Measurements from ENCODE around the gene MANEAL.
"Not testable (repeated sequence)": the region's sequence is repeated elsewhere in the genome, so short reads cannot be mapped to it uniquely, and the experiment has no call there.

The MANEAL gene, protein sequence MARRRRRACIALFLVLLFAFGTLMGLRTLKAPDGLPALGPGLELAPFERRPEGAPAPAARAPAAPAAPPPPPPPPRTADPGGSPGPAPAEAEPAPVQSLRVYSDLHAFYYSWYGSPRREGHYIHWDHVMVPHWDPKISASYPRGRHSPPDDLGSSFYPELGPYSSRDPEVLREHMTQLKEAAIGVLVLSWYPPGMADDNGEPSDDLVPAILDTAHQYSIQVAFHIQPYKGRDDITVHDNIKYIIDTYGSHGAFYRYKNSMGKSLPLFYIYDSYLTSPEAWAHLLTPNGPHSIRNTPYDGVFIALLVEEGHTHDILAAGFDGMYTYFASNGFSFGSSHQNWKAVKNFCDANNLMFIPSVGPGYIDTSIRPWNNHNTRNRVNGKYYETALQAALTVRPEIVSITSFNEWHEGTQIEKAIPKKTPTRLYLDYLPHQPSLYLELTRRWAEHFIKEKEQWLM

DNA sequence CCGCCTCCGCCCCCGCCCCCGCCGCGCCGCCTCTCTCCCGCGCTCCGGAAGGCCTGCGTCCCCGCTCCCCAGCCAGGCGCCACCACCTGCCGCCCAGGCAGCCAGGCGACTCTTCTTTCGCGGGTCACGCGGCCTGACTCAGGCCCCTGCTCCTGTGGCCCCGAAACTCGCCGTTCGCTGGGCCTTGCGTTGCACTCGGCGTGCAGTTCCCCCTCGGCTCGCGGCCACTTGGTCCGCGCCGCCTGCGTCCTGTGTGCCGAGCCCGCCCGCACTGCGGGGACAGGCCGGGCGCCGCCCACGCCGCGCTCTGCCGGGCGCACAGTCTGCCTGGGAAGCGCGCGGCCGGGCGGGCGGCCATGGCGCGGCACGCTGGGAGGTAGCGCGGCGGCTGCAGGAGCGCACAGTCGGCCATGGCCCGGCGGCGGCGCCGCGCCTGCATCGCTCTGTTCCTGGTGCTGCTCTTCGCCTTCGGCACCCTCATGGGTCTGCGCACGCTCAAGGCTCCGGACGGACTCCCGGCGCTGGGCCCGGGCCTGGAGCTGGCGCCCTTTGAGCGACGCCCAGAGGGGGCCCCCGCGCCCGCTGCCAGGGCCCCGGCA lies at the start of gene MANEAL:
TSS of gene MANEAL (plus strand) at position 75 of the 599 bp plus-strand sequence. CDS start at position 411, 336 bp downstream.
- peak; percentile 20 for DNase-seq (ENCODE audit: low spot score)

DNA sequence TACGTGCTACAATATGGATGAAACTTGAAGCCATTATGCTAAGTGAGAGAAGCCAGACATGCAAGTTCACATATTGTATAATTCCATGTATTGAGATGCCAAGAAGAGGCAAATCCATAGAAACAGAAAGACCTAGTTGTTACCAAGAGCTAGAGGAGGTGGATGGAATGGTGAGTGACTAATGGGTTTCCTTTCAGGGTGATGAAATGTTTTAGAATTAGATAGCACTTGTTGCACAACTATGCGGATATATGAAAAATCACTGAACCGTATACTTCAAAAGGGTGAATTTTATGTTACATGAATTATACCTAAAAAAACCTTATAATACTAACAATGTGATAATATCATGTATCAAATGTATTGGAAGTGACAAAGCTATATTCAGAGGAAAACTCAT lies 46.8 kb upstream of the MANEAL start:
- DNase-seq (ENCODE audit: low spot score), result no peak

DNA sequence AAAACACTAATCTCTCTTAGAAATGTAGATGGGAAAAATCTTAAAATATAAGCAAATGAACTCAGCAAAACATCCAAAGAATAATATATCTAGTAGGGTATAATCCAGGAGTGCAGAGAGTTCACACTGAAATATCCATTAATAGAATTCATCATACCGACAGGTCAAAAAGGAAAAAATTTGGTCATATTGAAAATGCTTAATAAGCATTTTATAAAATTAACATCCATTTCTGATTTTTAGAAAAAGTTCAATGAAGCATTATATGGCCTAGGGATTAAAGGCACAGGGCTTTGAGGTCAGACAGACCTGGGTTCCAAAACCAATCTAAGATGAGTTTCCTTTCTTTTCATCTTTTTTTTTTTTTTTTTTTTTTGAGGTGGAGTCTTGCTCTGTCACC lies 45.1 kb upstream of the MANEAL start:
- no peak for DNase-seq (ENCODE audit: low spot score)

DNA sequence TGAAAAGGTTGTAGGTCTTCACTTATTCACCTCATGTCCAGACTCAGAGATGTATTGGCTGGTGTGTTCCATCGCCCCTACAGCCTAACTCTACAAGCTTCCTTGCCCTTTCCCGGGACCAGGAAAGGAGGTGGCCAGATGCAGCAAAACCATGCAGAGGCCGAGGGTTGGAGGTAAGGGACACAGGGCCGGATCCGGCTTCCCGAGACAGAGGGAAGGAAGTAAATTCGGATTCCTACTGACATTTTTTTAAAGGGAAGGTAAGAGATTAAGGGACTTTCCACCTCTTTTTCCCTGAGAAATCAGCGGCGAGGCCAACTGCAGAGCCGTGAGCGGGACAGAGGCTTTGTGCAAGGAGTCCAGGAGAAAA lies 41.4 kb upstream of the MANEAL start:
- no peak for DNase-seq (ENCODE audit: low spot score)

DNA sequence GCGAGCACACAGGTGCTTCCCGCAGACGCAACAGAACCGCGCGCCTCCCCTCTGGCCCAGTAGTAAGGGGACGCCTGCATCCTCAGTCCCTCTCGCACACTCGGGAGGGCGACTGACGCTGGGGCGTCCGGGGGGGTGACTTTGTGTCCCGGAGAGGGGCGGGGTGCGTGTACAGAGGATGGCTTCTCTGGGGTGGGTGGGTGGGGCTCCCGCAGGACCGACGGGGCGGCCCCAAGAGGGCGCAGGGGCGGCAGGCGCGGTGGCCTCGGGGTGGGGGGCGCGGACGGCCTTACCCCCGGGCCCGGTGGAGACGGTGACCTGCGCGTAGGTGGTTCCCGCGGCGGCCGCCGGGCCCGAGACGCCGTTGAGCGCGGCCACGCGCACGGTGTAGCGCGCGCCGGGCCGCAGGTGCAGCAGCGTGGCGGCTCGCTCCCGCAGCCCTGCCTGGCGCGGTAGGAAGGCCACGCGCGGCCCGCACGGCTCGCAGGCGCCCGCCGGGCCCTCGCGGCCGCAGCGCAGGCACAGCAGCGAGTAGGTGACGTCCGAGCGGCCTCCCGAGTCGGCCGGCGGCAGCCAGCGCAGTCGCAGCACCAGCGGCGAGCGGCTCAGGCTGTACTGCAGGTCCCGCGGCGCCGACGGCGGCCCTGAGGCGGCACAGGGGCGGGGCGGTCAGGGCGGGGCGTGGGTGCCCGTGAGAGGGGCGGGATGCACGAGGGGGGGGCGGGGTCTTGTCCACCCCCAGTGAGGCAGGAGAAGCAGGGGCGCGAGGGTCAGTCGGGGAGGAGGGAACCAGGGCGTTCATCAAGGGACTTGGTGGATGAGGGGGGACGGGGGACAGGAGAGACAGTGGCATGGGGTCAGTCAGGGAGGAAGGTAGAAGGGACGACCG lies 40.8 kb upstream of the MANEAL start:
- no peak for DNase-seq (ENCODE audit: low spot score)

DNA sequence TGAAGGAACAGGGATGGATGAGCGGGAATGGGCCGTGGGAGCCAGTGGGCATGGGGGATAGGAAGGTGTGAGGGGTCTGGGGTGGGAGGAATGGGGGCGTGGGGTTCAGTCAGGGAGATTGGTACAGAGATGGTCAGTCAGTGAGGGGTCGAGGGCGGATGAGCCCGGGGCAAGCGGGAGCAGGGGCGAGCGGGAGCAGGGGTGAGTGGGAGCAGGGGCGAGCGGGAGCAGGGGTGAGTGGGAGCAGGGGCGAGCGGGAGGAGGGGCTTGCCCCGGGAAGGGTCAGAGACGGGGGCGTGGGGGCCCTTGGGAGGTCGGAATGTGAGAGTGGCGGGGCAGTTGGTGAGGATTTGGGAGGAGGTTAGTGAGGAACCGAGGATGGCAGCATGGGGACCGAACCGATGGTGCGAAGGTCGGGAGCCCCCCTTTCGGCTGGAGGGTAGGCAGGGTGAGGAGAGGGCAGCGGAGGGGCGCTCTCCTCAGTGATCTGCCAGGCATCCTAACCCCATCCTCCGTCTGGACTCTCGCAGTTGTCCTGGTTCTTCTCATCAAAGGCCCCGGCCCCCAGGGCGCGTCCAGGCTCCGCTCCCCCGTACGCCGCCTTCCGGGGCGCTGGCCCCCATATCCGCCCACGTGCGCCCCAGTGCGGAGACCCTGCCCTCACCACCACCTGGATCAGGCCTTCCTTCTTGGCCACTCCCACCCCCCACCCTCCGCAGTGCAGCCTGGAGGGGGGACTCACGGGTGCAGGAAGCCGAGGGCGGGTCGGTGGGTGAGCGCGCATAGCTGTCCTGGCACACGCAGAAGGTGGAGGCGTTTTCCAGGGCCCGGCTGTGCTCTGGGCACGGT lies 40.0 kb upstream of the MANEAL start:
- no peak for DNase-seq (ENCODE audit: low spot score)

DNA sequence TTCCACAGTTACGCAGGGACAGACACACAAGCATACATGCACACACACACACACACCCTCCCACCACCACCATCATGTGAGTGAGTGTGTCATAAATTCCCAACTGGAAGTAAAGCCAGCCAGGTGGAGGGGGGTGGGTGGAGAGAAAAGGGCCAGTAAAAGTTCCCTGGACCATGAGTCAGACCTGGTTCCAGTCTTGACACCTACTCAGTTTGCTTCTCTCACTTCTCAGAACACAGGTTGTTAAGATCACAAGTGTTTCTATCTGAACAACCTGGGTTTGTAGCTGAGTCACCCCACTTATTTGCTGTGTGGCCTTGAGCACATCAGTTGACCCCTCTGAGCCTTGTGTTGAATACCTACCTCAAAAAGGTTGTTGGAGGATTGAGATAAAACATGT lies 38.4 kb upstream of the MANEAL start:
- no peak for DNase-seq (ENCODE audit: low spot score)

DNA sequence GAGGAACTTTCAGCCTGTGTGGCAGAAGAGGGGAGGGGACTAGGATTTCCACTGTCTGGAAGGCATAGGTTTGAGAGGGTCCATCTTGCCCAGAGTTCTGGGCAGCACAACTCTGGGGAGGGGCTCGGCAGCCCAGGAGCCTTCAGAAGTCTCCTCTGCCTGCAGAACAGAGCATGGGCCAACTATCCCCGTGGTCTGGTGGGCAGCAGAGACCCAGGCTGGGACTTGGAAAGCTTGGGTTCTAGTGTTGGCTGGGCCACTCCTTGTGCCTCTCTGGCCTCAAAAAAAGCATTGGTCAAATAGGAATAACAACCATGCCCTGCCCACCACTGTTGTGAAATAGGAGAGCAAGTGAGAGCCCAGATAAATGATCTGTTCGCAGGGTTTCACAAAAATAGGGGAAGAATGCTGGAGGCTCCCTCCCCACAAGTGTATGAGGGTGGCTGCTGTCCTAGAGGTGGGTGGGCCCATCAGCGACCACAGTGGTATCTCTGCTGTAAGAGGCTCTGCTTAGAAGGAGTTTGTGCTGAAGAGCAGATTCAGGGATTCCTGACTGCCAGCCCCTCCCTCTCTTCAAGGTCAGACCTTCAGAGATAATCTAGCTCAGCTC lies 37.6 kb upstream of the MANEAL start:
- DNase-seq (ENCODE audit: low spot score), result no peak

DNA sequence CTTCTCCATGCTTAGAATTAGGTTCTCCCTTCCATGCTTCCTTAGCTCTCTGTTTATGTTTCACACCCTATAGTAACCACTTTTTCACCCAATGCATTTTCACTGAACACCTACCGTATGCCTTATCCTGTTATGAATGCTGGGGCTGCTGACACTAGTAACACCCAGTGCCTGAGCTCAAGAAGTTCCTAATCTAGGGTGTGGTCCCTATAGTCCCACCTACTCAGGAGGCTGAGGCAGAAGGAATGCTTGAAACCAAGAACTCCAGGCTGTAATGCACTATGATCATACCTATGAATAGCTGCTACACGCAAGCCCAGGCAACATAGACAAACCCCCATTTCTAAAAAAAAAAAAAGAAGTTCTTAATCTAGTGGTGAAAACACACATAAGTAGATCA lies 34.2 kb upstream of the MANEAL start:
- DNase-seq (ENCODE audit: low spot score), result no peak

DNA sequence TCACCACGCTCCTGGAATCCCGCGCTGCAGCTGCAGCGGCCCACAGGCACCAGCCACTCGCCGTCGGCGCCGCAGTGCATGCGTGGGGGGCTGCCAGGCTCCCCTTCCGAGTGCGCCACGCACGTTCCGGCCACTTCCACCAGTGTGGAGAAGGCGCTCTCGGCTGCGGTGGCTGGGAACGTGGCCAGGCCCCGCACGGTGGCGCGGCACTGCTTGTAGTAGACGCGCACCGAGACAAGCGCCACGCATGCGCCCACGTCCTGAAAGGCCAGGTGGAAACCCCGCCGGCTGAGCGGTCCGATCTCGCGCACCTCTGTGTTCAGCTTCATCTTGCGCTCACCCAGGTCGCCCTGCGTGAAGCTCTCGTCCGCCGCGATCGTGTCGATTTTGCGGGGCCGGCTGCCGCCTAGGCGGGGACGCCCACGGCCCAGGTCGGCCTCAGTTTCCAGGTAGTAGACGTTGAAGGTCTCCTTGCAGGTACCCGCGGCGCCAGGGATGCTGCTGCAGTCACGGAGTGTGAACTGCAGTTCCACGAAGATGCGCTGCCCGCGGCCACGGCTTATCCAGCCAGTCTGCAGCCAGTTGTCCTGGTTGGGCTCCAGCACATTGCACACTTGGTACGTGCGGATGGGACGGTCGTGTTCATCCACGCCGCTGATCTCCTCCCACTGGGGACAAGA lies 32.1 kb upstream of the MANEAL start:
- DNase-seq (ENCODE audit: low spot score), result no peak

DNA sequence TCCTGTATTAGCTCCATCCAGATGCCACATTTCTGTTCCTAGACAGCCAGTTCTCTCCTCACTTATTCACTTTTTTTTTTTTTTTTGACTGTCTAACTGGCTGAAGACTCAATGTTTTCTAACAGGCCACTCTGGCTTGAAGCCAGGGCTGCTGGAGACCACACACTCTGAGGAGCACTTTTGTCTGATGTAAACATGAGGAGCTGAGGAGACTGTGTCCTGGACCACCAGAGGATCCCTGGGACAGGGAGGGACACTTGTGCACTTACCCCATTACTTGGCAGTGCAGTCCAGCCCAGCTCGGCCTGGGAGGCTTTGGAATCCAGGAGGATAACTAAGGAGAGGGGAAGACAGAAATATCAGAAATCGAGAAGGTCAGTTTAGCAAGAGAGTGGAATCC lies 31.1 kb upstream of the MANEAL start:
- DNase-seq (ENCODE audit: low spot score), result no peak

DNA sequence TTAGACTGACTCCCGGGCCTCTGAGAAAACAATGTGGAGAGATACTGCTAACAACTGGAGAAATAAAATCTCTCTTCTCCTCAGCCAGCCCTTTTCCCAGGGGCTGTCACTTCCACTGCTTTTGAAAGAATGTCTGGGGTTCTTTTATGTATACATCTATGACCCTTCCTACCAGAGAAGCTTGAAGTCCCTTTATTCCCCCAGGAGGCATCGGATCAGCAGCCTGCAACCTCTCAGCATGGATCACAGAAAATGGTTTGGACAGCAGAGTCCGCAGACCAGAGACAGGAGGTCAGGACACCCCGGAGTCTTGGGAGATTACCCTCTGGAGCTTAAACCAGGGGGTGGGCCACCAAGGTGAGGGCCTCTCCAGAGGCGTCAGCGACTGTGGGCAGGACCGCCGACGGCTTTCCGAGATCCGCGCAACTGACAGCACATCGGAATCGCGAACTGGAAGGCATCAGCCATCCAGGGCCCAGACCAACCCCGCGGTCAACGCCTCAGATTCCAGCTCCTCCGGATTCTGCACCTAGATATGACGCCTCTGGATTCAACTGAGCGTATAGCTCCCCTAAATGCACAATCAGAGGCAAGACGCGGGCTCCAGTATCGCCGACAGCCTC lies 29.7 kb upstream of the MANEAL start:
- DNase-seq (ENCODE audit: low spot score), result no peak

DNA sequence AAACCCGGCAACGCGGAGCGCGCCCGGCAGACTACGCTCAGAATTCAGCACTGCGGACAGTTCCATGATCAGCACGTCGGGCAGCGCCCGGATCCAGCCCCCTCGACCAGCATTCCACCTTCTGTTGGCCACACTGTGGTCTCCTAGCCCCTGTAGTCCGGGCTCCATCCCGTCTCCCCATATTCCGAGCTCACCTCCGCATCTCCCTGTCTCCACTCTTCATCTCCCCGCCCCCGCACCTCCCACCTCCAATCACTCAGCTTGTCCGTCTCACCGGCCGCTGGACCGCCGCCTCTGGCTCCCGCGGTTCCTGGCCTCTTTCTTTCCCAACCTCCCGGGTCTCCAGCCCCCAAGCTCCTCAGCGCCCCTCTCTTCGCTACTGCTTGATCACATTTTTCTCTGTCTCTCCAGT lies 29.2 kb upstream of the MANEAL start:
- DNase-seq (ENCODE audit: low spot score), result no peak

DNA sequence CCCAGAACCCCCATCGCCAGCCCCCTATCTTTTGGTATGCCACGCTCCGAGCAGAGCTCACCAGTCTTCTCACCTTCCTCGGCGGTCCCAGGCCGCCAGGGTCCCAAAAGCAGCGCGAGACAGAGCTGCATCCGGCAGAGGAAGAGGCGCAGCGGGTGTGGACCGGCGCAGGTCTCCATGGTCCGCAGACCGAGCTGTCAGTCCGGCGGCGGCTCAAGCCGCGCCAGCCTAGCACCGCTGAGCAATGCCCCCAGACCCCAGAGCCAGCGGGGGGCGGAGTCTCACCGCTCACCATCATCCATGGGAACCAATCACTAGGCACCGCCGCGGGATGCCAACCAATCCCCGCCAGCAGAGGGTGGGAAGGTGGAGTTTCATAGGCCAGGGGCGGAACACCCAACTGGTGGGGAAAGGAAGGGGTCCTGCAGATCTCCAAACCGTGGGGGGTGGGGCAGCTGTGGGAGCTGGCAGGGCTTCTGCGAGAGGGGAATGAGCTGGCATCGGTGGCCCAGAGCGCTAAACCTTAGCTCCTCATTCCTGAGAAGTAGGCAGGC lies 28.7 kb upstream of the MANEAL start, which contains the start of gene EPHA10:
TSS of gene EPHA10 (minus strand) at position 233 of the 554 bp plus-strand sequence. CDS start at position 179, 54 bp downstream.
- no peak for DNase-seq (ENCODE audit: low spot score)

DNA sequence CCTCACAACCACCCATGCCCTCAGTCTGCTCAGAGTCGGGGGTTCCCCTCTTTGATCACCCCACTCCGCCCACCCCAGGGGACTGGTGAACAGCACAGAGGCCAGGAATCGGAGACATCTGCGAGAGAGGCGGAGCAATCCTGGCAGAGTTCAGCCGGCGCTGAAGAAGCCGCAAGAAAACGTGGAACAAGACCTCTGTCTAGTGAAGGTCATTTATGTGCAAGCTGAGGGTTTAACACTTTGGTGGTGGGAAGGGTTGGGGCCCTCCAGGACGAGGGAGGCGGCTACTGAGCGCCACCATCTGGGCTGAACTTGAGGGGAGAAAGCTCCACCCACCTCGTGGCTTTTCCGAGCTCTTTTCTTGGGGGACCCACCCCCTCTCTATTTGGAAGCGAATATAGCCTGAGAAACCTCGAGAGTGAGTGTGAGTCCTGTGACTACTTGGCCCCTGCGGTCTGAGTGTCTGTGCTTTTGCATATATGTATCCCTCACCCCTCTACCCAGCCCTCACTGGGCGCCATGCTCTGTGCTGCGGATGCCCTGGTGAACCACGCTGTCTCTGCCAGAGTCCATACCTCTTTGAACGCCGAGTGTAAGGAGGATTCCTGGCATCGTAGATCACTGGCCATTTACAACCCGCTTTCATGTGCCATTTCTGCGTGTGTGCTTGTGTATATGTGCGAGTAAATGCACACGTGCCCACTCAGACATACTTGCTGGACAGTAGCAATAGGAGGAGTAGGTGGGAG lies 27.6 kb upstream of the MANEAL start:
- no peak for DNase-seq (ENCODE audit: low spot score)

DNA sequence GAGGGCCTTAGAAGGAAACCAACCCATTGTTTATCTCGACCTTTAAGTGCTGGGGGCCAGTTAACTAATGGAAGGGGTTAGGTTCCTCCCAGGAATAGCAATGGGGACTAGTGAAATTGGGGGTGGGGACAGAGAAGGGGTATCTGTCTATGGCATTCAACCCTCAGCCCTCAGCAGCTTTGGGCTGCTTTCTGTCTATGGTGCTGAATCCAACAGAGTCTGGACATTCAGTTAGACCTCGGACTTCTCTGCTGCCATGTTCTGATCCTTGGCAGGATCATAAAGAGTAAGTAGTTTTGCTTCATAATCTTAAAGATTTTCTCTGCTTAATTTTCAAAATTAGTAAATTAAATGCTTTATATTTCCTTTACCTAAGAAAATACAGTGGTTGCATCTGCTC lies 26.2 kb upstream of the MANEAL start:
- no peak for DNase-seq (ENCODE audit: low spot score)

DNA sequence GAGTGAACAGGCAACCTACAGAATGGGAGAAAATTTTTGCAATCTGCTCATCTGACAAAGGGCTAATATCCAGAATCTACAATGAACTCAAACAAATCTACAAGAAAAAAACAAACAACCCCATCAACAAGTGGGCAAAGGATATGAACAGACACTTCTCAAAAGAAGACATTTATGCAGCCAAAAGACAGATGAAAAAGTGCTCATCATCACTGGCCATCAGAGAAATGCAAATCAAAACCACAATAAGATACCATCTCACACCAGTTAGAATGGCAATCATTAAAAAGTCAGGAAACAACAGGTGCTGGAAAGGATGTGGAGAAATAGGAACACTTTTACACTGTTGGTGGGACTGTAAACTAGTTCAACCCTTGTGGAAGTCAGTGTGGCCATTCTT lies 22.2 kb upstream of the MANEAL start:
- DNase-seq (ENCODE audit: low spot score), result not testable (repeated sequence)

DNA sequence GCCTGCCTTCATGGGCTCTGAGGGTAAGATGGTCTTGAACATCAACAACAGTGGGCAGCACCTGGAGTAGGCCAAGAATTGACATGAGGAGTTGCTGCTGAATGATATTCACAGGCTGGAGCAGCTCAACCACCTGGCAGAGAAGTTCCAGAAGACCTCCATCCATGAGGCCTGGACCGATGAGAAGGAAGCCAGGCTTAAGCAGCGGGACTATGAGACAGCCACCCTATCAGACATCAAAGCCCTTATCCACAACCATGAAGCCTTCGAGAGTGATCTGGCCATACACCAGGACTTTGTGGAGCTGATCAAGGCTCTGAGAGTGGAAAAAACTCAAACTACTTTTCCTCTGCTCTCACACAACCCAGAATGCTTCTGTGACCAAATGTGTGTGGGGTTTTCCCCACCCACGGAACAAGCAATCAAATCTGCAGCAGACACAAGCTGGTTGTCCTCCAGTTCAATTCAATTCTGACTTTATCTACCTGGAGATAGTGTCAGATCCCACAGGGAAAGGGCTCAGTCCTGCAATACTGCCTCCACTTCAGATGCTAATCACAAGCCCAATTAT lies 16.6 kb upstream of the MANEAL start:
- DNase-seq (ENCODE audit: low spot score), result no peak

DNA sequence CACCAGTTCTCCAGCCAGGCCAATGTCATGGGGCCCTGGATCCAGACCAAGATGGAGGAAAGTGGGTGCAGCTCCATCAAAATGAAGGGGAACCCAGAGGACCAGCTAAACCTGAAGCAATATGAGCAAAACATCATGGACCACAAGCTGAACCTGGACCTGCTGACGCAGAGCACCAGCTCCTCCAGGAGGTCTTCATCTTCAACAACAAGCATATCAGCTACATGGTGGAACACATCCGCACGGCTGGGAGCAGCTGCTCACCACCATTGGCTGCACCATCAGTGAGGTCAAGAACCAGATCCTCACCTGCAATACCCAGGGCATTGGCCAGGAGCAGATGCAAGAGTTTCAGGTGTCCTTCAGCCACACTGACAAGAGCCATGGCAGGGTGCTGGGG lies 15.0 kb upstream of the MANEAL start:
- DNase-seq (ENCODE audit: low spot score), result no peak

All from CD4-positive, alpha-beta T cell treated with Interleukin-2 at 100 ng/mL for 4 hours (primary cell).